Thymus (tissue), 11 donors: ENCODE data around the gene SLC25A21. TPM values are rescaled to one million over a fixed set of nuclear protein-coding genes. Genes with fewer than 3 reads are reported as not detected.

Source experiments
- DNase-seq, 9 donors: peaks; one replicate each; pipeline ENCODE4 v3.0.0-alpha.2; 2013; ENCODE audit warnings: low spot score in 9 of 9, low read depth in 6 of 9, missing footprints in 1 of 9
- H3K27ac ChIP-seq, 2 donors: one replicate each; pipeline ENCODE4 v1.5.1; 2013; ENCODE audit warnings: control low read depth in 1 of 2, low read depth in 1 of 2, low read length in 1 of 2, mild to moderate bottlenecking in 1 of 2, moderate library complexity in 1 of 2
- H3K27me3 ChIP-seq, 2 donors: one replicate each; pipeline ENCODE4 v1.5.1; 2013; ENCODE audit warnings: low read length in 1 of 2; ENCODE audit not compliant: control insufficient read depth in 2 of 2, insufficient read depth in 1 of 2
- H3K36me3 ChIP-seq, 2 donors: one replicate each; pipeline ENCODE4 v1.5.1; 2013; ENCODE audit warnings: low read length in 1 of 2, mild to moderate bottlenecking in 1 of 2, moderate library complexity in 1 of 2; ENCODE audit not compliant: control insufficient read depth in 2 of 2, insufficient read depth in 2 of 2
- H3K4me1 ChIP-seq, 2 donors: one replicate each; pipeline ENCODE4 v1.5.1; 2013; ENCODE audit warnings: low read length in 2 of 2; ENCODE audit not compliant: control insufficient read depth in 2 of 2, insufficient read depth in 2 of 2
- H3K4me3 ChIP-seq, 2 donors: one replicate each; pipeline ENCODE4 v1.5.1; 2013; ENCODE audit warnings: low read length in 2 of 2, control low read depth in 1 of 2, mild to moderate bottlenecking in 1 of 2
- H3K9me3 ChIP-seq, 2 donors: one replicate each; pipeline ENCODE4 v1.5.1; 2013; ENCODE audit warnings: low read length in 1 of 2, mild to moderate bottlenecking in 1 of 2; ENCODE audit not compliant: control insufficient read depth in 2 of 2, insufficient read depth in 1 of 2
- WGBS: extraction: QIAGEN DNeasy Blood & Tissue Kit; methylation state at CpG from one replicate; pipeline ENCODE4 v1.1.7; 2013; 5-methylcytosine and 5-hydroxymethylcytosine counted together
- polyA plus RNA-seq: library from polyadenylated mRNA; stranded (reverse); fragments of 200-250 nt; gene quantifications from one replicate; pipeline ENCODE4 v1.2.3, GENCODE V29; 2013
- total RNA-seq: library from RNA; stranded (reverse); fragments of 120-200 nt; gene quantifications from one replicate; pipeline ENCODE4 v1.2.4, GENCODE V29; 2013
- donor health status: healthy.

SLC25A21 gene
- total and polyA plus RNA-seq, 2 donors: 0.46 to 0.90 TPM

- peaks cover 2 to 7% of the 10 kb centered on the region in 2 donors for H3K27me3 ChIP-seq
- 92% methylated on average over 2 of the region's 2 CpGs for WGBS
- H3K27ac ChIP-seq: no peak overlapping the region
- DNase-seq: no peak
- H3K9me3 ChIP-seq: peaks cover 0 to 9% of the 10 kb centered on the region in 2 donors
- H3K4me1 ChIP-seq: peaks cover 0 to 4% of the 10 kb centered on the region in 2 donors
- H3K36me3 ChIP-seq: no peaks in the 10 kb centered on the region
- H3K4me3 ChIP-seq: no peak overlapping the region
Observed at GRCh38 chr14:37202812-37203211, 30.4 kb upstream of the SLC25A21 start.

DNA sequence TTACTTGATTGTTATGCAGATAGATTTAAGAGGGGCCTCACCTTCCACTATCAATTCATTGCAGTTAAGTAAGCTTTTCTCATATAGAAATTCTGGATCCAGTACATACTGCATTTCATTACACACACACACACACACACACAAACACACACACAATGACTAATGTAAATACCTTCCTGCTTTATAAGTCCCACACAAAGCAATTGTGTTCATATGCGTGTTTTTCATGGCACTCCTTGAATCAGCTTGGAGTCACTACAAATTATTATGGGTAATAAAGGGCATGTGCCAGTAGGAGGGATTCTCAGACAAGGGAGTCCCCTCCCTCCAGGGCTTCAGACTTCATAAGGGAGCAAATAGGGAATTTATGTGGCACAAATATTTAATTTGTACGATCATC lies 29.9 kb upstream of the SLC25A21 start:
- Histone ChIP-seq H3K27ac (no peak overlapping the region), H3K27me3 (peaks cover 8 to 12% of the 10 kb centered on the region in 2 donors), H3K4me3 (no peak overlapping the region), H3K4me1 (peaks cover 0 to 4% of the 10 kb centered on the region in 2 donors), H3K36me3 (no peaks in the 10 kb centered on the region), H3K9me3 (peaks cover 0 to 9% of the 10 kb centered on the region in 2 donors)
- WGBS: 95% methylated on average over 2 of the region's 2 CpGs
- no peak for DNase-seq

DNA sequence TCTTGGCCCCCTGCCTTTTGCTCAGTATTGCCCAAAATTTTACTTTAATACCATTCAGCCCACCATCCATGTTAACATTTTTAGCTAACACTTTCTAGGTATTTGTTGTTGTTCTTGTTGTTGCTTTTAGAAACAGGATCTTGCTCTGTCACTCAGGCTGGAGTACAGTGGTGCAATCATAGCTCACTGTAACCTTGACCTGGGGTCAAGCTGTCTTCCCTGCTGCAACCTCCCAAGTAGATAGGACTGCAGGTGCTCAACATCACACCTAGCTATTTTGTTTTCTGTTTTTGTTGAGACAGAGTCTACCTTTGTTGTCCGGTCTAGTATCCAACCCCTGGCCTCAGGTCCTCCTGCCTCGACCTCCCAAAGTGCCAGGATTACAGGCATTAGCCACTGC lies 29.3 kb upstream of the SLC25A21 start:
- H3K4me3 ChIP-seq: no peak overlapping the region
- H3K36me3 ChIP-seq: no peaks in the 10 kb centered on the region
- H3K9me3 ChIP-seq: peaks cover 0 to 9% of the 10 kb centered on the region in 2 donors
- H3K4me1 ChIP-seq: peaks cover 0 to 4% of the 10 kb centered on the region in 2 donors
- WGBS: 94% methylated on average over 2 of the region's 2 CpGs
- no peak overlapping the region for H3K27ac ChIP-seq
- DNase-seq: no peak
- peaks cover 8 to 13% of the 10 kb centered on the region in 2 donors for H3K27me3 ChIP-seq

DNA sequence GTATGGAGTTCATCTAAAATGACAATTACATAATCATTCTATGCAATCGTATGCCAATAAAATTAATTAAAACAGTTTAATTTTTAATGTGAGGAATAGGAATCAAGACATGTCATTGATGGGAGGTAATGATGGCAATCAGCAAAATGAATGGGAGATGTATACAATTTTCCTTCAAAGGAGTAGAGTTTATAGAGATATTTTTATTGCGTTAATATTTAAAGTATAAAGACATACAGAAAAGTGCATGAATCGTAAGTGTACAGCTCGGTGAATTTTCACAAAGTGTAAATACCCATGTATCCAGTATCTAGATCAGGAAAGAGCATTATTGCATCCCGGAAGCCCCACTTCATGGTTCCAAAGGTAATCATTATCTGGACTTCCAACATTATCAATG lies 26.5 kb upstream of the SLC25A21 start:
- no peak overlapping the region for H3K4me3 ChIP-seq
- DNase-seq: no peak
- H3K9me3 ChIP-seq: no peaks in the 10 kb centered on the region
- WGBS: 97% methylated on average over 5 of the region's 5 CpGs
- peaks cover 0 to 4% of the 10 kb centered on the region in 2 donors for H3K4me1 ChIP-seq
- H3K36me3 ChIP-seq: no peaks in the 10 kb centered on the region
- peaks cover 8 to 15% of the 10 kb centered on the region in 2 donors for H3K27me3 ChIP-seq
- H3K27ac ChIP-seq: no peak overlapping the region

- DNase-seq: peak in 1 of 9 donors; percentile 1
- Histone ChIP-seq H3K27me3 (peaks cover 8 to 15% of the 10 kb centered on the region in 2 donors), H3K4me3 (peak overlapping the region; percentile 34 to 39), H3K36me3 (no peaks in the 10 kb centered on the region), H3K4me1 (peaks cover 0 to 4% of the 10 kb centered on the region in 2 donors), H3K9me3 (no peaks in the 10 kb centered on the region), H3K27ac (peak overlapping the region; percentile 32 to 37)
- WGBS: 21% methylated on average over 11 of the region's 11 CpGs
Observed at GRCh38 chr14:37198273-37198598, 25.8 kb upstream of the SLC25A21 start.

GRCh38 chr14:37197421-37198272 lies 25.2 kb upstream of the SLC25A21 start, which contains the start of gene MIPOL1:
Gene MIPOL1 (plus strand): TSS chr14:37197937. CDS start chr14:37247889, 49,952 bp downstream.
- Histone ChIP-seq H3K4me1 (peaks cover 0 to 4% of the 10 kb centered on the region in 2 donors), H3K4me3 (peak within 1 kb of the TSS; percentile 39 to 46), H3K27me3 (peaks cover 8 to 15% of the 10 kb centered on the region in 2 donors), H3K36me3 (no peaks in the 10 kb centered on the region), H3K9me3 (no peaks in the 10 kb centered on the region), H3K27ac (peak within 1 kb of the TSS; percentile 32 to 48)
- DNase-seq: peak in 7 of 9 donors; percentile 2 to 50 (median 12)
- 4% methylated on average over 70 of the region's 70 CpGs for WGBS

GRCh38 chr14:37196604-37197420 lies 24.4 kb upstream of the SLC25A21 start:
- Histone ChIP-seq H3K27ac (no peak overlapping the region), H3K27me3 (peaks cover 8 to 15% of the 10 kb centered on the region in 2 donors), H3K36me3 (no peaks in the 10 kb centered on the region), H3K4me1 (peaks cover 0 to 4% of the 10 kb centered on the region in 2 donors), H3K4me3 (peak overlapping the region; percentile 39 to 46), H3K9me3 (no peaks in the 10 kb centered on the region)
- WGBS: 95% methylated on average over 17 of the region's 17 CpGs
- no peak for DNase-seq

- H3K27me3 ChIP-seq: peaks cover 8 to 15% of the 10 kb centered on the region in 2 donors
- DNase-seq: no peak
- 83% methylated on average over 1 of the region's 1 CpG for WGBS
- no peak overlapping the region for H3K4me3 ChIP-seq
- no peaks in the 10 kb centered on the region for H3K36me3 ChIP-seq
- H3K27ac ChIP-seq: no peak overlapping the region
- no peaks in the 10 kb centered on the region for H3K9me3 ChIP-seq
- H3K4me1 ChIP-seq: peaks cover 0 to 4% of the 10 kb centered on the region in 2 donors
Observed at GRCh38 chr14:37195327-37195726, 22.9 kb upstream of the SLC25A21 start.

DNA sequence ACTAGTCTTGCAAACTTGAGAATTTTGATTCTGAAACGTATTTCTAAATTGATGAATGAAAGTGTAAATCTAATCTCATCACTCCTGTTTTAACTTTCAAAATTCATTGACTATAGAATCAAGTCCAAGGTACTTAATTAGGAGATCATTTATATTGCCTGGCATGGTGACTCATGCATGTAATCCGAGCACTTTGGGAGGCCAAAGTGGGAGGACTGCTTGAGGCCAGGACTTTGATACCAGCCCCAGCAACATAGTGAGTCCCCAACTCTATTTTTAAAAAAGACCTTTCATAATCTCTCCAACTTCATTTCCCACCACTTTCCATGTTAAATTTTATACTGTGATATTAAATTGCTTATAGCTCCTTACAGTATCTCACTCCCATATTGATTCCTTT lies 22.3 kb upstream of the SLC25A21 start:
- Histone ChIP-seq H3K4me3 (no peak overlapping the region), H3K27ac (no peak overlapping the region), H3K36me3 (no peaks in the 10 kb centered on the region), H3K27me3 (peaks cover 8 to 15% of the 10 kb centered on the region in 2 donors), H3K9me3 (no peaks in the 10 kb centered on the region), H3K4me1 (peaks cover 0 to 4% of the 10 kb centered on the region in 2 donors)
- no peak for DNase-seq
- 92% methylated on average over 2 of the region's 2 CpGs for WGBS
